Measurements from ENCODE around the gene FBXO11.
A peak's percentile ranks its signal among the peaks of the same experiment; 100 is the strongest.
"Not testable (repeated sequence)": the region's sequence is repeated elsewhere in the genome, so short reads cannot be mapped to it uniquely, and the experiment has no call there.

FBXO11 gene

GRCh38 chr2:47906157-47907038, at the start of gene FBXO11:
TSS of gene FBXO11 (minus strand) at chr2:47906498. CDS start at chr2:47905720, 778 bp downstream.
- DNase-seq (ENCODE audit: low read depth in 4 of 4, low spot score in 1 of 4) = peak; percentile 80 to 92 (median 86)

DNA sequence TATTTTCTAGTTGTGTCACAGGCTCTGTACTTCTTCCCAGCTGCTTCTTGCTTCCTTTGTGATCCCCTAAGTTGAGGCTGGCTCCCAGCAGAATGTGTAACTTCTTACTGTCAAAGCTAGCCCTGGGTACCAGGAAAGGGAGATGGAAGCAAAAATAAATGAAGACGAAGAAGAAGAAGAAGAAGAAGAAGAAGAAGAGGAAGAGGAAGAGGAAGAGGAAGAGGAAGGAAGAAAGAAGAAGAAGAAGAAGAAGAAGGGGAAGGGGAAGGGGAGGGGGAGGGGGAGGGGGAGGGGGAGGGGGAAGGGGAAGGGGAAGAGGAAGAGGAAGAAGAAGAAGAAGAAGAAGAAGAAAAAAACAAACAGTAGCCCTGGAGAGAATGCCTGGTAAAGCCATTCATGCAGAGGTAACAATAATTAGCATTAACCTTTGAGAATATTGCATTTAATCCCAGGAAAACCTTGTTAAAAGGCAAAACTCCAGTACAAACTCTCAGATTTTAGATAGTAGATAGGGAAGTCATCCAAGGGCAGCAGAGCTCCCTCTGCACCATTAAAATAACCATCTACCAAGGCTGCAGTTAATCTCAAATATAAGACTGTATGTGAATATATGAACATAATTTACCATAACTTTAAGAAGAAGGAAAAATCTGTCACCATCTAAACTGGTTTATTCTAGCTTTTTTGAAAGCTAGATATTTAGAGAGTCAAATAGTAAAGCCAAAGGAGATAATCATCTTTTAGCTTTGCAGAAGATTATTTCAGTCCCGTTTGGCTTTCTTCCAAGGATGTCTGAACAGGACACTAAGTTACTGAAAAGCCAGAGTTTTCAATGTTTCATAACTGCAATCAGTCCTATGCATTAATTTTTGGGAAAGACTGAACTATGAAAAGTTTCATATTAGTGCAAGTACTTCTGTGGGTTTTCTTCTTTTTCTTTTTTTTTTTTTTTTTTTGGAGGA, 44.3 kb upstream of the FBXO11 start:
- no peak for DNase-seq (ENCODE audit: low read depth in 4 of 4, low spot score in 1 of 4)

- no peak for DNase-seq (ENCODE audit: low read depth in 4 of 4, low spot score in 1 of 4)
These were observed 40.3 kb upstream of the FBXO11 start for GRCh38 chr2:47946593-47946992.

DNA sequence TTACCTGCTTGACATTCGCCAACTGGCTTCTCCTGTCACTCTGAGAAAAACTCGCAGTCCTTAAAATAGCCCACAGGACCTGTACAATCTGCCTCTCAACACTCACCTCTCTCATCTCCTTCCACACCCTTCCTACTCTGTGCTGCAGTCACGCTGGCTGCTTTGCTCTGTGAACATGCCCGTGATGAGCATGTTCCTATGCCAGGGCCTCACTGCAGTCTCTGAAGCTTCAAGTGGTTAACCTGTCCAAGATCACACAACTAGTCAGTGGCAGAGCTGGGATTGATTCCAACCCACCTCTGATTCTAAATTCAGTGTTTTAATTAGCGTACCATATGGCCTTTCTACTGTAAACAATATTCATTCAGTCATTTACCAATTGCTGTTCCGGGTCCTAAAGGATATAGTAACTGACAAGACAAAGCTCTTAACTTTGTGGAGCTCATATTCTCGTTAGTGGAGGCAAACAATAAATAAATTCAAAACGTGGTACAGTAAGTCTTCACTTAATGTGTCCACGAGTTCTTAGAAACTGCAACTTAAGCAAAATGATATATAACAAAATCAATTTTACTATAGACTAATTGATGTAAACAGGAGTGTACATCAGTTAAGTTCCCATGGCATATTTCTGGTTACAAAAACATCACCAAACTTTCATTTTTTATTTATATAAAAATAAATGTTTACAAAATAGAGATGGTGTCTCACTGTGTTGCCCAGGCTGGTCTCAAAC, 38.9 kb upstream of the FBXO11 start:
- DNase-seq (ENCODE audit: low read depth in 4 of 4, low spot score in 1 of 4) = no peak

- no peak for DNase-seq (ENCODE audit: low read depth in 4 of 4, low spot score in 1 of 4)
These were observed 35.6 kb upstream of the FBXO11 start for GRCh38 chr2:47941936-47942335.

DNA sequence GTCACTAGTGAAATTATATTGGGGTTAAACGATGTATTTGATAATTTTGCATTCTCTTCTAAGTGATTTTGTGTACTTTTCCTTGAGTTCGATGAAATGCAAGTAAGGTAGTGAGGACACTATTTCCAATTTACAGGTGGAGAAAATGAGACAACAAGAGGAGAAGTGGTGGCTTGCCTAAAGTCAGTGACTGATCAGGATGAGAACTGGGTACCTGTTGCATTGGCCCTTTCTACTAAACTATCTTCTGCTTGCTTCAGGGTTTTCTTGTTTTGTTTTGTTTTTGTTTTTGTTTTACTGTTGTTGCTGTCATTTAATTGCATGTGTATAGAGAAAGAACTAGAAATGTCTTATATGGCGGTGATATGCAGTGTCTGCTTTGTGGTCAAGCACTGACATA, 31.4 kb upstream of the FBXO11 start:
- DNase-seq (ENCODE audit: low read depth in 4 of 4, low spot score in 1 of 4) = no peak

DNA sequence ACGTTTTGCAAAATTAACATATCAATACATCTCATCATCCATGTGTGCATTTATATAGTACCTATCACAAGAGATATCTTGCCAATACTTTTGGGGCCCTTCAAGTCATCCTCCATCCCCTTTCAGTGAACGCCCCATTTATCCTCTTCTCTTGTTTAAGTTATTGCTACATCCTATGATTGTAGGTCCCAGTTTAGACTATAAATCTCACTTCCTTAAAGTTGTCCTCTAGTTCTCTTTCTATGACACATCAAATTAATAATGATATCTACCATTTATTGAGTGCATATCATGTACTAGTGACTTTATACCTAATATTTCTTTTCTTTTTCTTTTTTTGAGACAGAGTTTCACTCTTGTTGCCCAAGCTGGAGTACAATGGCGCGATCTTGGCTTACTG, 28.8 kb upstream of the FBXO11 start:
- DNase-seq (ENCODE audit: low read depth in 4 of 4, low spot score in 1 of 4) = no peak

DNA sequence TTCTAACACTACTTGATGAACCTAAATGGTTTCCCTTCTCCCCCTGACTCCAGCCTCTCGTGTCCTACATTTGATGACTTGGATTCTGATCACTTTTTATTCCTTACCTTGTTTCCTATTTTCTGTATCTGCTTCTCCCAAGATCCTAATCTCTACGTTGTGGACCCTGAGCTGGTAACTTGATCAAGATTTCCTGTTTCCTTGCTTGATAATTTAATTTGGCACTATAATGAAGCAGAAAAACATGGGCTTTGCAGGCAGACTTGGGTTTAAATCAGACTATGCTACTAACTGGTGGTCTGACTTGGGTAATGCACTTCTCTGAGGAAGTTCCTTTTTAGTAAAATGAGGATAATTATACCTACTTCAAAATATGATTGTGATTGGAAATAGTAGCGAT, 11.7 kb upstream of the FBXO11 start:
- DNase-seq (ENCODE audit: low read depth in 4 of 4, low spot score in 1 of 4) = no peak

- DNase-seq (ENCODE audit: low read depth in 4 of 4, low spot score in 1 of 4) = no peak
These were observed 11.1 kb upstream of the FBXO11 start for GRCh38 chr2:47917276-47917961.

DNA sequence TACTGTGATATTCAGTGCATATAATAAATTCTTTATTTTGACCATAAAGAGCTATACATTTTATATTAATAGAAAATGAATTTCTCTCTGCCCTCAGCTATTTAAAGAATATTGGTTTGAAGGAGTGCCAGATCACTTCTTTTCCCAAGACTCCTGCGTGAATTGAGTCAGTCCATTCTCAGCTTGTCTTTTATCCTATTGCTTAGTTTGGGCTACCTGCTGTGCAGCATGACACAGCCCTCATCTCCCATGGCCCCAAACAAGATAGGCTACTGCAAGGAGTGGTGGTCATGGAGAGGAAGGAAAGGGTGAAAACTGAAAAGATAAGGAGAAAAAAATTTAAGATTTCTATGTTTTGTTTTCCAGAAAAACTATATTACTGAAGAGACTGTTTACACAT, 10.1 kb upstream of the FBXO11 start:
- DNase-seq (ENCODE audit: low read depth in 4 of 4, low spot score in 1 of 4) = no peak

GRCh38 chr2:47910662-47911061, 4.4 kb upstream of the FBXO11 start:
- DNase-seq (ENCODE audit: low read depth in 4 of 4, low spot score in 1 of 4) = not testable (repeated sequence)

- DNase-seq (ENCODE audit: low read depth in 4 of 4, low spot score in 1 of 4) = no peak
These were observed 2.4 kb upstream of the FBXO11 start for GRCh38 chr2:47908682-47909081.

- no peak for DNase-seq (ENCODE audit: low read depth in 4 of 4, low spot score in 1 of 4)
These were observed 912 bp upstream of the FBXO11 start for GRCh38 chr2:47907039-47907781.

DNA sequence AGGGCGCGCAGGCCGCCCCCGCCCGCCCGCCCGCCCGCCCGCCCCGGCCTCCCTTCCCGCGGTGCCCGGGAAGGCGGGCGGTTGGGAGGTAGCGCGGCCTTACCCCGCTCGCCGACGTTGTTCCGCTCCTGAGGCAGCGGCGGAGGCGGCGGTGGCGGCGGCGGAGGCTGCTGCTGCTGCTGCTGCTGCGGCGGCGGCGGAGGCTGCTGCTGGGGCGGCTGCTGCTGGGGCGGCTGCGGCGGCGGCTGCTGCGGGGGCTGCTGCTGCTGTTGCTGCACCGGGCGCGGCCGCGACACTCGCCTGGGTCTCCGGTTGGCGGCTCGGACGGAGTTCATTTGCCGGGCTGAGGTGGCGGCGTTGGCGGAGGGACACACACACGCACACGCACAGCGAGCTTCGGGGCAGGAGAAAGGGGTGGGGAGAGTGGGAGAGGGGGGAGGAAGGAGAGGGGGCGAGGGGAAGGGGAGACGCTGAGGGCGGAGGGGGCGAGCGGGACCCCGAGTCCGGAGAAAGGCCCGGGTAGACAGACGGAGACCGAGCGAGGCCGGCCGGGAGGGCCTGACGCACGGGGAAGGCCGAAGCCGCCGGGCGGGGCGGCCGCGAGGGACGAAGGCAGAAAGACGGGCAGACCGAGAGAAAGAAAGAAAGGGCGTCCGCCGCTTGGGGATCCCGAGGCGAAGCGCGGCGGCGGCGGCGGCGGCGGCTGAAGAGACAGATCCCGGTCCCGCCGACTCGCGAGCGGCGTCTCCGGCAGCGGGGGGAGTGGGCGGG, 727 bp downstream of the FBXO11 start:
- DNase-seq (ENCODE audit: low read depth in 4 of 4, low spot score in 1 of 4) = peak; percentile 23 to 36 (median 31)

- no peak for DNase-seq (ENCODE audit: low read depth in 4 of 4, low spot score in 1 of 4)
These were observed 2.4 kb downstream of the FBXO11 start for GRCh38 chr2:47903781-47904490.

- not testable (repeated sequence) for DNase-seq (ENCODE audit: low read depth in 4 of 4, low spot score in 1 of 4)
These were observed 4.4 kb downstream of the FBXO11 start for GRCh38 chr2:47901892-47902291.

DNA sequence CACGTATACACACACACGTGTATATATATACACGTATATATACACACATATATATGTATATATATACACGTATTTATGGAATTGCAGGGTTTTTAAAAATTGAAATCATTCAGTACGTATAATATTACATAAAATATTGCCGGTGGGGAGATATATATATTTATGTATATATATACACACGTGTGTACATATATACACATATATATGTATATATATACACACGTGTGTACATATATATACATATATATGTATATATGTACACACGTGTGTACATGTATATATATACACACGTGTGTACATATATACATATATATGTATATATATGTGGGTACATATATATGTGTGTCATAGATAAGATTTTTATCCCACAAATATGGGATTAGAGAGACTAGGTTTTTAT, 5.4 kb downstream of the FBXO11 start:
- DNase-seq (ENCODE audit: low read depth in 4 of 4, low spot score in 1 of 4) = no peak
